ENCODE results near the gene CSMD2.

The CSMD2 gene

DNA sequence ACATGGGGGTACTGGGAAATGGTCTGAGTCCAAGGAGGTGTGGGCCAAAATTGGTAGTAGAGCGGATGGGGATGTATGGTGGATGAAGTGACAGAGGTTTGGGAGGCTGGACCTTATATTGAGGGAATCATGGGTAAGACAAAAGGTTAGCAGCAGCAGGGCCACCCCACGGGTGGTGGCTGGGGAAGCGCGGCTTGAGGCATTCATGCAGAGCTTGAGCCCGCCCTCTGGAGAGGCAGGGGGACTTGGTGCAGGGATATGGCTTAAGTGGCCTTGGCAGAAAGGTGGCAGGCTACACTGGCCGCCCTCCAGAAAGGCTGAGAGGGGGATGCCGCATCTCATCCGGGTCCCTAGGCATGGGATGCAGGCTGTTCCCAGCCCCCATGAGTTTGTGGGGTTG, 269.6 kb downstream of the CSMD2 start:
- no peaks in the 10 kb centered on the region for H3K36me3 ChIP-seq (ENCODE audit: control insufficient read depth in 1 of 2, insufficient read depth in 2 of 2, low read length in 2 of 2)
- no peak overlapping the region for H3K27ac ChIP-seq (ENCODE audit: low read length)
- H3K27me3 ChIP-seq (ENCODE audit: low read depth, low read length), result no peaks in the 10 kb centered on the region
- H3K9me3 ChIP-seq (ENCODE audit: control insufficient read depth in 1 of 2, low read length in 2 of 2), result no peaks in the 10 kb centered on the region
- H3K4me3 ChIP-seq (ENCODE audit: low read depth in 1 of 2, low read length in 2 of 2), result no peak overlapping the region
- peaks cover 0 to 7% of the 10 kb centered on the region in 2 donors for H3K4me1 ChIP-seq (ENCODE audit: control insufficient read depth in 1 of 2, insufficient read depth in 2 of 2, low read length in 2 of 2)

DNA sequence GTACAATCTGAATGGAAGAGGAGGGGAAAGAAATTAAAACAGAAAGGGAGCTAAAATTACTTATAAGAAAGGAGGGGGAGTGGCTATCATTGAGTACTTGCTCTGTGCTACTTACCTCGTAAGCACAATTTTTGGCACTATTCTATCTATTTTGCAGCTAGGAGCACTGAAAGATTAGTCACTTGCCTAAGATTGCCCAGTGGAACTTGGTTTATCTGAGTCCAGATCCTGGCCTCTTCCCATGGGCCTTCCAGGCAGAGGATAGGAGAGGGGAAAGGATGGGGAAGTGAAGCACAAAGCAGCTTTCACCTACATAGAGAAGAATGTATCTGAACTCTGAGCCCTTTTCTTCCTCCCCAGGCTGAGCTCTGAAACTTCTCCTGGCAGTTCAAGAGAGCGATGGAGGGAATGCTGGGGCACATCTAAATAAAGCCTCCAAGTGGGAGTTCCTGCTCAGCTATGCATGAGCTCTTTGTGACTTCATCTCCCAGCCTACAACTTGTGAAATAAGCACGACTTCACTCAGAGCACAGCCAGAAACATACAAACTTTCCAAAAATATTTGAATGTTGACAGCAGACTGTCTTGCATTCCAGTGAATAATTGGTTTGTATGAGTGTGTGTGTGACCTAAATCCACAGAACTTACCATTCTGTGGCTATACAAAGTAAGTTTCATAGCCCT, 271.7 kb downstream of the CSMD2 start:
- H3K27ac ChIP-seq (ENCODE audit: low read length), result no peak overlapping the region
- H3K27me3 ChIP-seq (ENCODE audit: low read depth, low read length), result no peaks in the 10 kb centered on the region
- H3K9me3 ChIP-seq (ENCODE audit: control insufficient read depth in 1 of 2, low read length in 2 of 2), result no peaks in the 10 kb centered on the region
- H3K4me1 ChIP-seq (ENCODE audit: control insufficient read depth in 1 of 2, insufficient read depth in 2 of 2, low read length in 2 of 2), result peaks cover 0 to 7% of the 10 kb centered on the region in 2 donors
- no peak overlapping the region for H3K4me3 ChIP-seq (ENCODE audit: low read depth in 1 of 2, low read length in 2 of 2)
- H3K36me3 ChIP-seq (ENCODE audit: control insufficient read depth in 1 of 2, insufficient read depth in 2 of 2, low read length in 2 of 2), result no peaks in the 10 kb centered on the region

DNA sequence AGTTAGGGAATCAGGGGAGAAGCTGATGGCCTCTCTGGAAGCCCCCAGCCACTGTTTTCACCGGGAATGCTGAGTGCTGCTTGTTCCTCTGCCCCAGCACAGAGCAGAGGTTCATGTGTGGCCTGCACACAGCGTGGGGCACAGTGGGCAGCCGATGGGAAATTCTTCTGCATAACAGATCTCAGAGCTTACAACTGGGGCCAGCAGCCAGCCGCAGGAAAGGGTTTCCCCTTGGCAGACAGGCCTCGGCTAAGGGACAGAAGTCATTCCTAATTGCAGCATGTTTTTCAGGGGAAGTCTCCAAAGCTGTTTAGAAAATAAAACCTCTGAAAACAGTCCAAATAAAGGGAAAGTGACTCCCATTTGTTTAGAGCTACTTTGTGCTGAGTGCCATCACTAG, 278.5 kb downstream of the CSMD2 start:
- Histone ChIP-seq H3K27me3 (ENCODE audit: low read depth, low read length) (no peaks in the 10 kb centered on the region), H3K4me3 (ENCODE audit: low read depth in 1 of 2, low read length in 2 of 2) (no peak overlapping the region), H3K4me1 (ENCODE audit: control insufficient read depth in 1 of 2, insufficient read depth in 2 of 2, low read length in 2 of 2) (peaks cover 0 to 7% of the 10 kb centered on the region in 2 donors), H3K27ac (ENCODE audit: low read length) (no peak overlapping the region), H3K36me3 (ENCODE audit: control insufficient read depth in 1 of 2, insufficient read depth in 2 of 2, low read length in 2 of 2) (no peaks in the 10 kb centered on the region), H3K9me3 (ENCODE audit: control insufficient read depth in 1 of 2, low read length in 2 of 2) (no peaks in the 10 kb centered on the region)

DNA sequence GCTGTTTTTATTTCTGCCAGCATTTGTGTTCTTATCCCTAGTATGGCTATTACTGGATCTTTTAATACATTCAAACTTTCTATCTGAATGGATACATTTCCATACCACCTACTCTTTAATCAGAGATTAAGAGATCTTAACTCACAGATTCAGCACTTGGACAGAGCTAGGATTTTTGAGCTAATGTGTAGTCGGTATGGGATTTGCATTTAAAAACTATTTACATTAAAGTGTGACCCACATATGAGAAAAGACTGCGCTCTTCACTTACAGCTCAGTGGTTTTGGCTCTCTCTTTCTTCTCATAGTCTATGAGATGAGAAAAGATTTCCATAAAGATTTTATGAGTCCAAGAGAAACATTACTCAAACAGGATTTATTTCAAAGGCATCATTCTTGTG, 284.7 kb downstream of the CSMD2 start:
- Histone ChIP-seq H3K27me3 (ENCODE audit: low read depth, low read length) (no peaks in the 10 kb centered on the region), H3K9me3 (ENCODE audit: control insufficient read depth in 1 of 2, low read length in 2 of 2) (no peaks in the 10 kb centered on the region), H3K4me3 (ENCODE audit: low read depth in 1 of 2, low read length in 2 of 2) (no peak overlapping the region), H3K4me1 (ENCODE audit: control insufficient read depth in 1 of 2, insufficient read depth in 2 of 2, low read length in 2 of 2) (no peaks in the 10 kb centered on the region), H3K27ac (ENCODE audit: low read length) (no peak overlapping the region), H3K36me3 (ENCODE audit: control insufficient read depth in 1 of 2, insufficient read depth in 2 of 2, low read length in 2 of 2) (no peaks in the 10 kb centered on the region)

GRCh38 chr1:33878392-33878791, 286.6 kb downstream of the CSMD2 start:
- Histone ChIP-seq H3K27ac (ENCODE audit: low read length) (no peak overlapping the region), H3K4me1 (ENCODE audit: control insufficient read depth in 1 of 2, insufficient read depth in 2 of 2, low read length in 2 of 2) (no peaks in the 10 kb centered on the region), H3K36me3 (ENCODE audit: control insufficient read depth in 1 of 2, insufficient read depth in 2 of 2, low read length in 2 of 2) (no peaks in the 10 kb centered on the region), H3K9me3 (ENCODE audit: control insufficient read depth in 1 of 2, low read length in 2 of 2) (no peaks in the 10 kb centered on the region), H3K27me3 (ENCODE audit: low read depth, low read length) (no peaks in the 10 kb centered on the region), H3K4me3 (ENCODE audit: low read depth in 1 of 2, low read length in 2 of 2) (no peak overlapping the region)

DNA sequence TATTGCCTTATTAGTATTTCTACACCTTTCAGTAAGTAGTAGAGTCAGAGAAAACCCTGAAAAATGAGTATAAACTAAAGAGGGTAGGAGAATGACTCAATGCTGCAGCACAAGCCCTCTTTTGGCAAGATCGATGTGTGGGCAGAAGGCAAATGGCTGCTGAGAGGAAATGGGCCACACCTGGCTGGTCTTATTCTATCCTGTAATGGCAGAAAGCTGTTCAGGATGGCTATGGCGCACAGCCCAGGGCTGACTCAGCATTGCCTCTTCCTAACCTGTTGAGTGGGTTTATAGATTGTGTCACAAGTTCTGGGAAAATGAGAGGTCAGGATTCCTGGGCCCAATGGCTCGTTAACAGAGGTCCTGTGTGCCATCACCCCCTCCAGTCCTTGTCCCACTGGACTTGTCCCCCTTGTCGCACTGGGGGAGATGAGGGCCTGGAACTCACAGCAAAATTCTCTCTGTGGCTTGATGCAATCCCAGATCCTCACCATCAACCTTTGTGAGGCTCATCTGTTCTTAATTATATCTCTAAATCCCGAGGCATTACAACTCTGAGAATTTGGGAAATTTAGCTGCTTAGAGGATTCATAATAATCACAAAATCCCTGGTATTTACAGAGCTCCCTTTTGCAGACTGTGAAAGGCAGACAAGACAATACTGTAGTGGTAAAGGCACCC, 287.9 kb downstream of the CSMD2 start:
- Histone ChIP-seq H3K4me1 (ENCODE audit: control insufficient read depth in 1 of 2, insufficient read depth in 2 of 2, low read length in 2 of 2) (no peaks in the 10 kb centered on the region), H3K9me3 (ENCODE audit: control insufficient read depth in 1 of 2, low read length in 2 of 2) (peaks cover 0 to 3% of the 10 kb centered on the region in 2 donors), H3K4me3 (ENCODE audit: low read depth in 1 of 2, low read length in 2 of 2) (no peak overlapping the region), H3K27ac (ENCODE audit: low read length) (no peak overlapping the region), H3K36me3 (ENCODE audit: control insufficient read depth in 1 of 2, insufficient read depth in 2 of 2, low read length in 2 of 2) (no peaks in the 10 kb centered on the region), H3K27me3 (ENCODE audit: low read depth, low read length) (no peaks in the 10 kb centered on the region)

DNA sequence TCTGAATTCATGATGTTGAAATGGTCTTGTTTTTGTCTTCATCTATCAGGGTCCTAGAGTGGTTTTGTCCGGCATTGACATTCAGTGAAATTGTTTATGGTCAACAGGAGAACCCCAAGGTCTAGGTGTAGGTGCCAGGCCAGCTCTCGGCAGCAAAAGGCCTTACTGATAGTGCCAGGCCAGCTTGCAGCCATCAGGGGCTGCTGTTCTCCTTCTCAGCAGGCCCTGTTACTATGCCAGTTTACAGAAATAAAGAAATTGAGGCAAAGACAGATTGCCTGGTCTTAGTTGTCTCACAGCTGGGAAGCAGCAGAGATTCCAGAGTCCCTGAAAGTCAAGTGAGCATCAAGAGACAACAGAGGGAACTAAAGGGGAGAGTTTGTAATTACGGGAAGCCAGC, 289.2 kb downstream of the CSMD2 start:
- Histone ChIP-seq H3K36me3 (ENCODE audit: control insufficient read depth in 1 of 2, insufficient read depth in 2 of 2, low read length in 2 of 2) (no peaks in the 10 kb centered on the region), H3K9me3 (ENCODE audit: control insufficient read depth in 1 of 2, low read length in 2 of 2) (peaks cover 0 to 3% of the 10 kb centered on the region in 2 donors), H3K27me3 (ENCODE audit: low read depth, low read length) (no peaks in the 10 kb centered on the region), H3K4me1 (ENCODE audit: control insufficient read depth in 1 of 2, insufficient read depth in 2 of 2, low read length in 2 of 2) (no peaks in the 10 kb centered on the region), H3K4me3 (ENCODE audit: low read depth in 1 of 2, low read length in 2 of 2) (no peak overlapping the region), H3K27ac (ENCODE audit: low read length) (no peak overlapping the region)

DNA sequence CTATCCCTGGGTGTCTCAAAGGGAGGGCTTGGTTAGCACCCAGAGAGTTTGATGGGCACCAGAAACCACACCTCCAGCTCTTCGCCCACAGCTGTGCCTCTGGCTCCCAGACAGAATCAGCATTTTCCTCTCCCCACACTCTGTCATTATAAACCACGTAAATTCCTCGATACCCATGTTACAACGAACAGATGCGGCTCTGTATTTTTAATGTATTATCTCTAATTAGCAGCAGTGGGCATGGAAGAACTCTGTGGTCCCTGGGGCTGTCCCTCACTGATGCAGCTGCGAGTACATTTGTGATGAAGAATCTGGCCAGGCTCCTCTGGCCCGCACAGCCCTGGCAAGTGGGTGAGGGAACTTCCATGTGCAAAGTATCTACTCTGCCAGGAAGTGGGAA, 290.4 kb downstream of the CSMD2 start:
- Histone ChIP-seq H3K36me3 (ENCODE audit: control insufficient read depth in 1 of 2, insufficient read depth in 2 of 2, low read length in 2 of 2) (no peaks in the 10 kb centered on the region), H3K27ac (ENCODE audit: low read length) (no peak overlapping the region), H3K27me3 (ENCODE audit: low read depth, low read length) (no peaks in the 10 kb centered on the region), H3K4me3 (ENCODE audit: low read depth in 1 of 2, low read length in 2 of 2) (no peak overlapping the region), H3K4me1 (ENCODE audit: control insufficient read depth in 1 of 2, insufficient read depth in 2 of 2, low read length in 2 of 2) (no peaks in the 10 kb centered on the region), H3K9me3 (ENCODE audit: control insufficient read depth in 1 of 2, low read length in 2 of 2) (peaks cover 0 to 3% of the 10 kb centered on the region in 2 donors)

DNA sequence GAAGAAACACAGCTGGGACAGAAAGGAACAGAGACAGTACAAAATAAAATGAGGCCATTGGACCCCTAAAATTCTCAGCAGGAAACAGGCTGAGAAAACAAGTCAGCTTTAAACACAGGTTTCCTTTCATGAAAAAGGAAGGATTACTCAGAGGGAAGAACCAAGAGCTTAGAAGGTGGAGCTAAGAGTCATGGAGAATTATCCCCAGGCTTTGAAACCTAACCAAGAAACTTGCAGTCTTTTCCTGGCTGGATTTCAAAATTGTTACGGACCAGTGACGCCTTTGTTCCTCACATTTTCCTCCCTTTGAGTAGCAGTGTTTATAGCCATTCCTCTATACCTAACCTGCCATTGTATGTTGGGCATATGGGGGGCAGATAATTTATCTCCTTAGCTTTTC, 292.3 kb downstream of the CSMD2 start:
- no peaks in the 10 kb centered on the region for H3K4me1 ChIP-seq (ENCODE audit: control insufficient read depth in 1 of 2, insufficient read depth in 2 of 2, low read length in 2 of 2)
- no peak overlapping the region for H3K4me3 ChIP-seq (ENCODE audit: low read depth in 1 of 2, low read length in 2 of 2)
- H3K9me3 ChIP-seq (ENCODE audit: control insufficient read depth in 1 of 2, low read length in 2 of 2), result peaks cover 0 to 3% of the 10 kb centered on the region in 2 donors
- no peak overlapping the region for H3K27ac ChIP-seq (ENCODE audit: low read length)
- no peaks in the 10 kb centered on the region for H3K36me3 ChIP-seq (ENCODE audit: control insufficient read depth in 1 of 2, insufficient read depth in 2 of 2, low read length in 2 of 2)
- H3K27me3 ChIP-seq (ENCODE audit: low read depth, low read length), result no peaks in the 10 kb centered on the region

- Histone ChIP-seq H3K9me3 (ENCODE audit: control insufficient read depth in 1 of 2, low read length in 2 of 2) (peaks cover 0 to 3% of the 10 kb centered on the region in 2 donors), H3K27me3 (ENCODE audit: low read depth, low read length) (no peaks in the 10 kb centered on the region), H3K4me3 (ENCODE audit: low read depth in 1 of 2, low read length in 2 of 2) (no peak overlapping the region), H3K27ac (ENCODE audit: low read length) (no peak overlapping the region), H3K36me3 (ENCODE audit: control insufficient read depth in 1 of 2, insufficient read depth in 2 of 2, low read length in 2 of 2) (no peaks in the 10 kb centered on the region), H3K4me1 (ENCODE audit: control insufficient read depth in 1 of 2, insufficient read depth in 2 of 2, low read length in 2 of 2) (no peaks in the 10 kb centered on the region)
Observed at GRCh38 chr1:33872275-33872674, 292.8 kb downstream of the CSMD2 start.

- Histone ChIP-seq H3K27ac (ENCODE audit: low read length) (no peak overlapping the region), H3K36me3 (ENCODE audit: control insufficient read depth in 1 of 2, insufficient read depth in 2 of 2, low read length in 2 of 2) (no peaks in the 10 kb centered on the region), H3K9me3 (ENCODE audit: control insufficient read depth in 1 of 2, low read length in 2 of 2) (peaks cover under 1 to 4% of the 10 kb centered on the region in 2 donors), H3K27me3 (ENCODE audit: low read depth, low read length) (no peaks in the 10 kb centered on the region), H3K4me3 (ENCODE audit: low read depth in 1 of 2, low read length in 2 of 2) (no peak overlapping the region), H3K4me1 (ENCODE audit: control insufficient read depth in 1 of 2, insufficient read depth in 2 of 2, low read length in 2 of 2) (no peaks in the 10 kb centered on the region)
Observed at GRCh38 chr1:33867684-33868083, 297.3 kb downstream of the CSMD2 start.

- no peak overlapping the region for H3K4me3 ChIP-seq (ENCODE audit: low read depth in 1 of 2, low read length in 2 of 2)
- H3K4me1 ChIP-seq (ENCODE audit: control insufficient read depth in 1 of 2, insufficient read depth in 2 of 2, low read length in 2 of 2), result no peaks in the 10 kb centered on the region
- no peaks in the 10 kb centered on the region for H3K36me3 ChIP-seq (ENCODE audit: control insufficient read depth in 1 of 2, insufficient read depth in 2 of 2, low read length in 2 of 2)
Observed at GRCh38 chr1:33866281-33866680, 298.7 kb downstream of the CSMD2 start.

More at GRCh38 chr1:33866281-33866680, 298.7 kb downstream of the CSMD2 start:
- H3K9me3 ChIP-seq (ENCODE audit: control insufficient read depth in 1 of 2, low read length in 2 of 2), result peaks cover 0 to 4% of the 10 kb centered on the region in 2 donors
- no peaks in the 10 kb centered on the region for H3K27me3 ChIP-seq (ENCODE audit: low read depth, low read length)
- no peak overlapping the region for H3K27ac ChIP-seq (ENCODE audit: low read length)

Data from muscle layer of duodenum (tissue), 2 donors.